HG03066 (cell line): ENCODE data around the gene PLXNB2.

Source experiments
- ATAC-seq: cut with Tn5 transposase; IDR thresholded peaks from one replicate; pipeline ENCODE4 v1.9.1; 2021; ENCODE audit warnings: low read depth; ENCODE audit not compliant: unreplicated experiment

Gene PLXNB2

DNA sequence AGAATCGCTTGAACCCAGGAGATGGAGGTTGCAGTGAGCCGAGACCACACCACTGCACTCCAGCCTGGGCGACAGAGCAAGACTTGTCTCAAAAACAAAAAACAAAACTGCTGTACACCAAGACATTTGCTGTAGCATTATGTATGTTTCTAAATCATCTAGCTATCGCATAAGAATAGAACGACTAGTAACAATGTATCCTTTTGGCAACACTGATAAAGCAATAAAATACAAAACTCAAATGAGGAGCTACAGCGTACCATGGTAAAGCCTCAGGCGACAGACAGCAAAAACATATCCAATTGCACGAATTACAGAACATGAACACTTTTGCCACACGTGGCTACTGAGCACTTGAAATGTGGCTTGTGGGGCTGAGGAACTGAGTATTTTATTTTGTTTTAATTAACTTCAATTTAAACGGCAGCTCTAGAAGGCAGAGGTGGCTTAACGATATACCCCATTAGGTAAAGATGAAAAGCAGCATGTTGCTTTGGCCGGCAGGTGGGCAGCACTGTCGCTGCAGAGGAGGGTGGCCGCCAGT lies 65.0 kb downstream of the PLXNB2 start:
- no peak for ATAC-seq

DNA sequence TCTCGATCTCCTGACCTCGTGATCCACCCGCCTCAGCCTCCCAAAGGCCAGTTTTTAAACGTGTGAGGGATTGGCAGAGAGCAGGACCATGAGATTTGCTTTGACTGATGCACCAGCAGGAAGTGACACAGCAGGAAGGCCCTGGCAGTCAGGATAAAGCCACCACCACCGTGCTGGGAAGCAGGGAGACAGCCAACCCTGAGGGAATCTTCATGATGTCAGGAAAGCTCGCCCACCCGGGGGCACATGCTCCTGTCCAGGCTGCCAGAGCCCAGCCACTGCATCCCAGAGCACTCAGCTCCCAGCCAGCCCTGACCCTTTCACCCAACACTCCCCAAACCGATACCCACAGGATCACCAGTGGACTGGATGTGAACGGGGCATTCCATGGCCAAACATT lies 68.7 kb downstream of the PLXNB2 start:
- ATAC-seq = no peak

DNA sequence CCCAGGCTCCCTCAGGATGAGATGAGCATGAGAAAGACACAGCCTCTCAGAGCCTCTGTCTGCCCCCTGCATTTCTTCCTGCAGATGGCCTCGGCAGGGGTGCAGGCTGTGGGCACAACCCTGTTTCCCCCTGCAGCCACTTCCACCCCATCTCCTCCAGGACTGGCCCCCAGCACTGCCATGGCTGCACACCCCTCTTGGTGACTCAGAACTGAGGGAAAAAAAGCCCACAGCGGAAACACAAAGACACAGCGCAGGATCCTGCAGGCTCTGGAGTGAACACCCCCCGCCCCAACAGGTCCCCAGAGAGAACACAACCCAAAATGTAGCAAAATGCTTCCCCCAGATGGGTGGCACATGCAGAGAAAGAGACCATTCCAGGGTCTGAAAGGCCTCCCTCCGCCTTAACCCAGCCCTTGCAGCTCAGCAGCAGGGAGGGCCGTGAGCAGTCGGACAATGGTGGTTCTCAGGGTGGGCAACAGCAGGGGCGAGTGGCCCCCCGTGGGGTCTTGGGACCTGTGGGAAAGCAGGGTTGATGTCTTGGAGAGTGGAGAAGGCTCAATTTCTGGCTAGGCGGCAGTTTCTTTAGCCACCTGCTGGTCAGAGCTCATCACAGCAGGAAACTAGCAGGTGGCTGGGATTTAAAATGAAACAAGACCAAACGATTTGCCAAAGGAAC lies 70.6 kb downstream of the PLXNB2 start:
- ATAC-seq = no peak

DNA sequence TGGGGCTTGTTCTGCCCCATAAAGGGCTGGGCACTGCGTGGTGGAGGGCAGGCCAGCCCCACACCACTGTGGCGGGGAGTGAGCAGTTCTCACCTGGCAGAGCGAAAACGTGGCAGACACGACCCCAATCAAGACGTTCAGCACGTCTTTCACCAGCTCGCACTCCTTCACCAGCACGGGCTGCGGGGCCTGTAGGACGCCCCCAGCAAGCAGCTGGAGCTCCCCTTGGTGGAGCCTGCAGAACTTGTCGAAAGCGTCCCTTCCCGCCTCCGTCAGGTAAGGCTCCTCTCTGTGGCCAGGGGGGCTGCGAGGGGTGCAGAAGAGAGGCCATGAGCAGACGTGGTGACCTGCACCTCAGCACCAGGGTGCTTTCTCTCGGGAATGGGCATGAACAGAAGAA lies 74.2 kb downstream of the PLXNB2 start:
- ATAC-seq = no peak

DNA sequence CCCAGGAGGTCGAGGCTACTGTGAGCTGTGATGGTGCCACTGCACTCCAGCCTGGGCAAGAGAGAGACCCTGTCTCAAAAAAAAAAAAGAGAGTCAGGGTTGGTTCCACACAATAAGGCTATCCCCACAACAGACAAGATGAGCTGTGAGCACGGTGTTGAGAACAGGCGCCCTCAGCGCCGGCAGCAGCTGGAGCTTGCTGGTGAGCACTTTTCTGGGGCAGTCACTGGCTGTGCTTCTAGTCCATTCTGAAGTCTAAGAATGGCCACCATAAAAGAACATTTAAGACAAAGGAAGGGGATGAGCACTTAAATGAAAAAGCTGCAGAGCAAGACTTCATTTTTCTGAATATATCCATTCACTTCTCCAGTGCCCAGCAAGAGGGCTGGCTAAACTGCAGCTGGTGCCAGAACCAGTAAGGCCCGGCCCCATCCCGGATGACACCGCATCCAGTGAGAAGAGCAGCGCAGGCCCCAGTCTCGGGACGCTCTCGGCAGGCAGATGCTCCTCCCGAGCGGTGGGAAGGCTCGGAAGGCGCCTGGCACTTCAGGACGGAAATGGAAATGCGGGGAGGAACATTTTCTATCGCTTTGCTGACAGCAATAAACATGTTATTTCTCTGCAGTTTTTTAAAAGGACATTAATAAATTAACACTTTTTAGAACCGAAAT lies 74.8 kb downstream of the PLXNB2 start:
- no peak for ATAC-seq

DNA sequence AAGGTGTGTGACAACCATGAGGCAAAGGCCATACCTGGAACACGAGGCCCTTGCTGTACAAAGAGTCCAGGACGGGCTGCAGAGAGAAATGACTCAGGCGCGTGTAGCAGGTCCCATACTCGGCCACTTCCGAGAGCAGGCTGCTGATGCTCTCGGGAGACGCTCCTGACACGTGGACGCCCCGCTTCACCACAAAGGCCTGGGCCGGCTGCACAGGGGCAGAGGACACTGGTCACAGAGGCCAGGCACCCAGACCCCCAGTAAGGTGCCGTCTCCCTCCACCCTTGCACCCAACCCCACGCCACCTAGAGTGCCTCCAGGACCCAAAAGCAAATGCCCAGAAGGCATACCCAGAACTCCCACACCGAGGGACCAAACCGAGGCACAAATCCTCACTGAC lies 78.1 kb downstream of the PLXNB2 start:
- ATAC-seq = no peak

DNA sequence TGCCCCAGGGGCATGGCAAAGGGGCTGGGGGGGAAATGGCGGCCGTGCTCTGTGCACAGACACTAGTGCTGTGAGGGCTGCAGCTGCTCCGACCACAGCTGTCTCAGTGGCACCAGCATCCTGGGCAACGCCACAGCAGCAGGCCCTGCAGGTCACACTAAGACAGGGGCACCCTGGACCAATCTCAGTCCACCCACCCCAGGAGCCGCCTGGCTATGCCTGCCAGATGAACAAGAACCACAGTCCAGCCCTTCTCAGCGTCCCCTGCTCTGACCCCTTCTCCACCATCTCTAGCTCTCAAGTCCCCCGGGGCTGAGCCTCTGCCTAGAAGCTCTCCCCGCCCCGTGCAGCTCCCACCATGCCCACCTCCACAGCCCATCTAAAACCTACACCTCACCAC lies 79.1 kb downstream of the PLXNB2 start:
- ATAC-seq = no peak

DNA sequence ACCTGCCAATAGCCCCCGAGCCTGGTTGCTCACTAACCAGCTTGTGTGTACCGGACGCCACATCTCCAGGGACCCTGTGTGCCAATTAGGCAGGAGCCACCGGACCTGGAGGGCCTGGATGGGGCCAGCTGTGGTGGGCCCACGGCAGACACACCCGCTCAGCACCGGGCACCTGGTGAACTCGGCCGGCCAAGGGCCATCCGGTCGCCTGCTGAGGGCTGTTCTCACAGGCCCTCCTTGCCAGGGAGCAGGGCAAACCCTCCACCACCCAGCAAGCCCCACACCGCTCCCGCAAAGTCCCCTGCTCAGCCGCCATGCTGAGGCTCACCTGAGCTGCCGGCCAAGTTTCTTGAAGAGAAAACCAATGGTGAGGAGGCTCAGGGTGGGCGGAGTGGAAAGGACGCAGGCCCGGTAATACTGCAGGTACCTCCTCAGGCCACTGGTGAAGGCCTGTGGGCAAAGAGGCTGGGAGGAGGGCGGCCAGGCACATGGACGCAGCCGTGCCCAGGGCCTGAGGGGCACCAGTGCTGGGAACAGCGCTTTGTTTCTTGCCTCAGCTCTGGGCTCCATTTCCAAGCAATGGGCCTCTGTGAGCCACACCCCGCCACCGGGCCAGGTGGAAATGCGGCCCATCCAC lies 79.7 kb downstream of the PLXNB2 start:
- no peak for ATAC-seq

DNA sequence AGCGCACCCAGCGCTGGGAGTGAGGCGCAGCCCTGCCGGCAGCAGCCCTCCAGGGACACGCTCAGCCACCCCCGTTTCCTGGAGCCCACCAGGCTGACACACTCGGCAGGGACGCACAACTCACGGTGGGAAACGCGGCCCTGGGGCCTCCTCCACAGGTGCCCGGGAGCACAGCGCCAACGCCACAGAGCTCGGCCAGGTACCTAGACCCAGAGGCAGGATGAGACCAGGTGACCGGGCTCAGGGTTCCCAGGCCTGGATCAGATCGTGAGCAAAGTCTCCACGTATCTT lies 80.6 kb downstream of the PLXNB2 start:
- ATAC-seq = no peak

DNA sequence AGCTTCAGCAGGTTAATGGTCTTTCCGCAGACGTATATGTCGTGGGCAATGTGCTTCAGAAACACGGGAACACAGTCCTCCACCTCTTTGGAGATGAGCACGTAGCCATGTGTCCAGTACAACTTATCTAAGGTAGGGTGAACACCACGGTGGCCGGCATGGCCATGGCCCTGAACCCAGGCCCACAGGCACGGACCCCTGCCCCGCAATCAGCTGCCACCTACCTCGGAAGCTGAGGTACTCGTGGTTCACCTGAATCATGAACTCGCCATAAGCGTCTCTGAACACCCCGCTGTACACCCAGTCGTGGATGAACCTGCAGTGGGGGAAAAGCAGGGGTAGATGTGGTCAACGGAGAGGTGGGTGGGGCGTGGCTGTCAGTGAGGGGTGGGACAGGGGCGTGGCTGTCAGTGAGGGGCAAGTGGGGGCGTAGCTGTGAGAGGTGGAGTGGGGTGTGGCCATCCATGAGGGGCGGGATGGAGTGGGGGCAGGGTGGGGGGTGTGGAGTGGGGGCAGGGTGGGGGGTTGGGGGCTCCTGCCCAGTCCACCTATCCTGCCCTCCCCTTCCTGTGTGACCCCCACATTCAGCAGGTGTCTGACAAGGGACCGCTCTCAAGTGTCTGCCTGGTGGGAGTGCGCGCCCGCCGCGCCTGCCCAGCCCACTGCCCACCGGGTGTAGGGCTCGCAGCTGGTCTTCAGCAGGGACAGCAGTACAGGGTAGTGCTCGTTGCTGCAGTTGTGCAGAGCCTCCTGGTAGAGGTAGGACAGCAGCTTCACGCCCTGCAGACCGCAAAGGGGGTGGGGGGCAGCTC lies 81.2 kb downstream of the PLXNB2 start:
- ATAC-seq = no peak

DNA sequence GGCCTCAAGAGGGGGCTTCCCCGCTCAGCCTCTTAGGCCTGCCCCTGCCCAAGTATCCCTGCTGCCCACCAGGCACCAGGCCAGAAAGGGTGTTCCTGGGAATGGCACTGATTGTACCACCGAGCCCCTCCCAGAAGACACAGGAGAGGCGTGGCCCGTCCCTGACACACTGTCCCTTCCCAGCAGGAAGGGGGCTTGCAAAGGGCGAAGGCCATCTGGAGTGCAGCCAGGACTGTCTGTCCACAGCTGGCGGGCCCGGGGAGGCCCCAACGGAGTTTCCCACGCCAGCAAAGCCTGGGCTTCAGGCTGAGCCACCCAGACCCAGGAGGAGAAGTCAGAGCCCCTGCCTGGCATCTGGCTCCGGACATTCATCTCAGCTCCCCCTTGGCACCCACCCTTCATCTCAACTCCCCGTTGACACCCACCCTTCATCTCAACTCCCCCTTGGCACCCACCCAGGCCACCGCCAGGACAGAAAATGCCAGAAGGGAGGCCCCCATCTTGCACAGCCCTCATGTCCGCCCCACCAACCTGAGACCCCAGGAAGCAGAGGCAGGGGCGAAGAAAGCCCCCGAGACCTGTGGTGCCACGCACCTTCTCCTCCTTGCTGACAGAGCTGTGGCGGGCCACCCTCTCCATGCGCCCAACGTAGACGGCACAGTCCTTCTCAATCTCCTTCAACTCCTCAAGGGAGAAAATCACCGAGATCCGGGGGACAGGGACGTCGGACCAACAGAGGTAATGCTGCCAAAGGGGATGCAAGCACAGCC lies 82.1 kb downstream of the PLXNB2 start:
- no peak for ATAC-seq
